WTC11 (cell line): Measurements from ENCODE around the gene CHMP1A.

ENCODE experiments used
- ATF1 ChIP-seq: sonication (generic); formaldehyde crosslinking; IDR thresholded peaks from 2 replicates; pipeline ENCODE4 v1.8.1; 2023; ENCODE audit warnings: mild to moderate bottlenecking, moderate library complexity, missing genetic modification reagents
- TF ChIP-seq, protein P1 (sequence below): fragments of 200-600 bp; IDR thresholded peaks from 2 replicates; pipeline ENCODE4 v1.8.0; 2022; ENCODE audit warnings: antibody characterized with exemption
- TF ChIP-seq, protein P2 (sequence below): sonication (generic); formaldehyde crosslinking; IDR thresholded peaks from 2 replicates; pipeline ENCODE4 v1.8.0; 2022; ENCODE audit warnings: mild to moderate bottlenecking, missing genetic modification reagents
- TF ChIP-seq, protein P3 (sequence below): sonication (generic); formaldehyde crosslinking; IDR thresholded peaks from 2 replicates; pipeline ENCODE4 v1.8.0; 2023; ENCODE audit warnings: missing genetic modification reagents

DNA sequence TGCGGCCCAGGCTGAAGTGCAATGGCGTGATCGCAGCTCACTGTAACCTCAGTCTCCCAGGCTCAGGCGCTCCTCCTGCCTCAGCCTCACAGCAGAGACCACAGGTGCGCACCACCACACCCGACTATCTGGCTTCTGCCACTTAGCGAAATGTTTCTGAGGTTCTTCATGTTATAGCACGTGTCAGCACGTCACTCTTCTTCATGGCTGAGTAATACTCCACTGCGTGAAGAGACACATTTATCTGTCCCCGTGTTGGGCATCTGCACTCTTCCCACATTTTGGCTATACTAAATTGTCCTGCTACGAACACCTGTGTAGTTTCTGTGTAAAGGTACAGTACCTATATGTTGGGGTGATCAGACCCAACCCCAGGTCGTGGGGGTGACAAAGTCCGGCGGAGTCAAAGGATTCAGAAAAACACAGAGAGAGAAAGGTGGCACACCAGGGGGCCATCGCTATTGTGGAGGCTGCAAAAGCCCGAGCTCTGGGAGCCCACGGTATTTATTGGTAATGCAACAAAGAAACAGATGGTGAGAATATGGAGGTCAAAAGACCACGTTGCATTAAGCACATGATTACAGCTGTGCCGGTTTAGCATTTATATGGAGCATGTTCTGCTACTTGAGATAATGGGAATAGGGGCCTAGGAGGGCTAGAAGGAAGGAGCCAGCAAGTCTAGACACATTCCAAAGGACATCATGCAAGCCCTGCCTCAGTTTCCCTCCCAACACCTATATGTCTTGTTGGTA lies 44.9 kb downstream of the CHMP1A start:
- TF ChIP-seq, protein P1, sequence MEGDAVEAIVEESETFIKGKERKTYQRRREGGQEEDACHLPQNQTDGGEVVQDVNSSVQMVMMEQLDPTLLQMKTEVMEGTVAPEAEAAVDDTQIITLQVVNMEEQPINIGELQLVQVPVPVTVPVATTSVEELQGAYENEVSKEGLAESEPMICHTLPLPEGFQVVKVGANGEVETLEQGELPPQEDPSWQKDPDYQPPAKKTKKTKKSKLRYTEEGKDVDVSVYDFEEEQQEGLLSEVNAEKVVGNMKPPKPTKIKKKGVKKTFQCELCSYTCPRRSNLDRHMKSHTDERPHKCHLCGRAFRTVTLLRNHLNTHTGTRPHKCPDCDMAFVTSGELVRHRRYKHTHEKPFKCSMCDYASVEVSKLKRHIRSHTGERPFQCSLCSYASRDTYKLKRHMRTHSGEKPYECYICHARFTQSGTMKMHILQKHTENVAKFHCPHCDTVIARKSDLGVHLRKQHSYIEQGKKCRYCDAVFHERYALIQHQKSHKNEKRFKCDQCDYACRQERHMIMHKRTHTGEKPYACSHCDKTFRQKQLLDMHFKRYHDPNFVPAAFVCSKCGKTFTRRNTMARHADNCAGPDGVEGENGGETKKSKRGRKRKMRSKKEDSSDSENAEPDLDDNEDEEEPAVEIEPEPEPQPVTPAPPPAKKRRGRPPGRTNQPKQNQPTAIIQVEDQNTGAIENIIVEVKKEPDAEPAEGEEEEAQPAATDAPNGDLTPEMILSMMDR, result no peak
- TF ChIP-seq ATF1, result no peak
- TF ChIP-seq, protein P2, sequence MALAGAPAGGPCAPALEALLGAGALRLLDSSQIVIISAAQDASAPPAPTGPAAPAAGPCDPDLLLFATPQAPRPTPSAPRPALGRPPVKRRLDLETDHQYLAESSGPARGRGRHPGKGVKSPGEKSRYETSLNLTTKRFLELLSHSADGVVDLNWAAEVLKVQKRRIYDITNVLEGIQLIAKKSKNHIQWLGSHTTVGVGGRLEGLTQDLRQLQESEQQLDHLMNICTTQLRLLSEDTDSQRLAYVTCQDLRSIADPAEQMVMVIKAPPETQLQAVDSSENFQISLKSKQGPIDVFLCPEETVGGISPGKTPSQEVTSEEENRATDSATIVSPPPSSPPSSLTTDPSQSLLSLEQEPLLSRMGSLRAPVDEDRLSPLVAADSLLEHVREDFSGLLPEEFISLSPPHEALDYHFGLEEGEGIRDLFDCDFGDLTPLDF, result no peak
- TF ChIP-seq, protein P3, sequence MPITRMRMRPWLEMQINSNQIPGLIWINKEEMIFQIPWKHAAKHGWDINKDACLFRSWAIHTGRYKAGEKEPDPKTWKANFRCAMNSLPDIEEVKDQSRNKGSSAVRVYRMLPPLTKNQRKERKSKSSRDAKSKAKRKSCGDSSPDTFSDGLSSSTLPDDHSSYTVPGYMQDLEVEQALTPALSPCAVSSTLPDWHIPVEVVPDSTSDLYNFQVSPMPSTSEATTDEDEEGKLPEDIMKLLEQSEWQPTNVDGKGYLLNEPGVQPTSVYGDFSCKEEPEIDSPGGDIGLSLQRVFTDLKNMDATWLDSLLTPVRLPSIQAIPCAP (CRISPR knock-in tag), result no peak
